ENCODE results near the gene GSK3A. TPM values are rescaled to one million over a fixed set of nuclear protein-coding genes. Genes with fewer than 3 reads are reported as not detected.
A peak's percentile ranks its signal among the peaks of the same experiment; 100 is the strongest.

Gene GSK3A
- total RNA-seq, 4 donors from 2014 or later = 33.8 to 46.1 (median 41.8) TPM

GRCh38 chr19:42242069-42242511 lies 312 bp downstream of the GSK3A start:
- WGBS = 0% methylated on average over 19 of the region's 49 CpGs
- peak overlapping the region; percentile 79 to 92 (median 86) for H3K4me3 ChIP-seq
- intact Hi-C loops (cut with DNase I) = no loop called here
- H3K4me1 ChIP-seq = peaks cover 47 to 71% (median 63%) of the 10 kb centered on the region in 4 donors
- TF ChIP-seq POLR2A (IDR thresholded peaks at IDR 0.05; ENCODE audit: low read depth) (no peak), EP300 (IDR thresholded peaks at IDR 0.05) (no peak), POLR2AphosphoS5 (IDR thresholded peaks at IDR 0.05) (no peak), CTCF (IDR thresholded peaks at IDR 0.05) (no peak)
- peak overlapping the region; percentile 95 to 100 (median 100) for H3K27ac ChIP-seq (replicated peaks in 1 of 4)
- H3K27me3 ChIP-seq = no peaks in the 10 kb centered on the region
- peaks cover 0 to 39% (median 14%) of the 10 kb centered on the region in 4 donors for H3K36me3 ChIP-seq
- no peak for DNase-seq (ENCODE audit: extremely low spot score)
- H3K9me3 ChIP-seq = no peaks in the 10 kb centered on the region

GRCh38 chr19:42241279-42241678 lies 1.1 kb downstream of the GSK3A start:
- Histone ChIP-seq H3K4me1 (peaks cover 39 to 63% (median 56%) of the 10 kb centered on the region in 4 donors), H3K9me3 (no peaks in the 10 kb centered on the region), H3K27ac (replicated peaks in 1 of 4) (peak overlapping the region in 3 of 4 donors; percentile 95 to 100 (median 100)), H3K27me3 (no peaks in the 10 kb centered on the region), H3K36me3 (peaks cover 3 to 42% (median 22%) of the 10 kb centered on the region in 4 donors), H3K4me3 (peak overlapping the region; percentile 79 to 92 (median 86))
- TF ChIP-seq EP300 (IDR thresholded peaks at IDR 0.05) = no peak
- no peak for TF ChIP-seq CTCF (IDR thresholded peaks at IDR 0.05)
- TF ChIP-seq POLR2A (IDR thresholded peaks at IDR 0.05; ENCODE audit: low read depth) = no peak
- TF ChIP-seq POLR2AphosphoS5 (IDR thresholded peaks at IDR 0.05) = no peak
- no peak for DNase-seq (ENCODE audit: extremely low spot score)
- WGBS = 100% methylated on average over 3 of the region's 3 CpGs
- intact Hi-C loops (cut with DNase I) = no loop called here

GRCh38 chr19:42239544-42240220 lies 2.7 kb downstream of the GSK3A start:
- Histone ChIP-seq H3K9me3 (no peaks in the 10 kb centered on the region), H3K4me3 (no peak overlapping the region), H3K27ac (replicated peaks in 1 of 4) (no peak overlapping the region), H3K27me3 (no peaks in the 10 kb centered on the region), H3K4me1 (peaks cover 23 to 47% (median 40%) of the 10 kb centered on the region in 4 donors), H3K36me3 (peaks cover 18 to 58% (median 38%) of the 10 kb centered on the region in 4 donors)
- WGBS = 85% methylated on average over 10 of the region's 10 CpGs
- TF ChIP-seq EP300 (IDR thresholded peaks at IDR 0.05) (no peak), POLR2AphosphoS5 (IDR thresholded peaks at IDR 0.05) (no peak)
- intact Hi-C loops (cut with DNase I) = no loop called here
- DNase-seq (ENCODE audit: extremely low spot score) = no peak

GRCh38 chr19:42235181-42235580 lies 7.2 kb downstream of the GSK3A start:
- no peaks in the 10 kb centered on the region for H3K27me3 ChIP-seq
- H3K9me3 ChIP-seq = no peaks in the 10 kb centered on the region
- no peak overlapping the region for H3K4me3 ChIP-seq
- intact Hi-C loops (cut with DNase I) = no loop called here
- DNase-seq (ENCODE audit: extremely low spot score) = no peak
- peaks cover 62 to 99% (median 82%) of the 10 kb centered on the region in 4 donors for H3K36me3 ChIP-seq
- peaks cover under 1 to 24% (median 20%) of the 10 kb centered on the region in 4 donors for H3K4me1 ChIP-seq
- H3K27ac ChIP-seq (replicated peaks in 1 of 4) = no peak overlapping the region
- WGBS = 75% methylated on average over 5 of the region's 5 CpGs
- TF ChIP-seq CTCF (IDR thresholded peaks at IDR 0.05) (no peak), POLR2A (IDR thresholded peaks at IDR 0.05; ENCODE audit: low read depth) (no peak)

GRCh38 chr19:42234364-42234763 lies 8.0 kb downstream of the GSK3A start:
- H3K27ac ChIP-seq (replicated peaks in 1 of 4) = no peak overlapping the region
- TF ChIP-seq EP300 (IDR thresholded peaks at IDR 0.05) = no peak
- no peak for TF ChIP-seq POLR2A (IDR thresholded peaks at IDR 0.05; ENCODE audit: low read depth)
- H3K9me3 ChIP-seq = no peaks in the 10 kb centered on the region
- H3K36me3 ChIP-seq = peaks cover 63 to 99% (median 82%) of the 10 kb centered on the region in 4 donors
- WGBS = 97% methylated on average over 7 of the region's 11 CpGs
- H3K4me1 ChIP-seq = peaks cover 3 to 22% (median 19%) of the 10 kb centered on the region in 4 donors
- no peak overlapping the region for H3K4me3 ChIP-seq
- DNase-seq (ENCODE audit: extremely low spot score) = no peak
- intact Hi-C loops (cut with DNase I) = no loop called here
- no peaks in the 10 kb centered on the region for H3K27me3 ChIP-seq
